Measurements from ENCODE around the gene WSCD1.

WSCD1 gene

DNA sequence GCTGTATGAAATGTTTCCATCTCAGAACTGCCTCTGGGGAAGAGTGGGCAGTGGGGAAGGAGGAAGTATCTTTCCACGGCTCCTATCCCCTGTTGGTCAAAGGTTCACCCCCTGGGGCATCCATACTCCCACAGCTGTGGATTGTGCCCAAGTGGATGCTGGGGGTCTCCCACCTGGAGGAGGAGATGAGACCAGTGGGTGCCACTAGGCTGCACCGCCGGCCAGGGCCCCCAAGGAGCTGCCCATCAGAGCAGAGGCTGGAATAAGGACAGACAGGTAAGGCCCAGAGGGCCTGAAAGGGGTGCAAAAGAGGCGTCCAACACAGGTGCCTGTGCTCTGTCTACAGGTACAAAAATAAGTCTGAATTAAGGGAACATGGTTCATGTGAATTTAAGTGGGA is 87.5 kb downstream of the WSCD1 start:
- Histone ChIP-seq H3K4me3 (ENCODE audit: low read length) (no peak overlapping the region), H3K36me3 (ENCODE audit: control insufficient read depth, insufficient read depth, low read length) (no peaks in the 10 kb centered on the region), H3K9ac (ENCODE audit: low read length) (no peak overlapping the region), H3K27me3 (ENCODE audit: control insufficient read depth, insufficient read depth, low read length) (peaks cover 5% of the 10 kb centered on the region), H3K9me3 (ENCODE audit: control insufficient read depth, low read length) (no peaks in the 10 kb centered on the region), H3K4me1 (ENCODE audit: control insufficient read depth, insufficient read depth, low read length) (no peaks in the 10 kb centered on the region)

DNA sequence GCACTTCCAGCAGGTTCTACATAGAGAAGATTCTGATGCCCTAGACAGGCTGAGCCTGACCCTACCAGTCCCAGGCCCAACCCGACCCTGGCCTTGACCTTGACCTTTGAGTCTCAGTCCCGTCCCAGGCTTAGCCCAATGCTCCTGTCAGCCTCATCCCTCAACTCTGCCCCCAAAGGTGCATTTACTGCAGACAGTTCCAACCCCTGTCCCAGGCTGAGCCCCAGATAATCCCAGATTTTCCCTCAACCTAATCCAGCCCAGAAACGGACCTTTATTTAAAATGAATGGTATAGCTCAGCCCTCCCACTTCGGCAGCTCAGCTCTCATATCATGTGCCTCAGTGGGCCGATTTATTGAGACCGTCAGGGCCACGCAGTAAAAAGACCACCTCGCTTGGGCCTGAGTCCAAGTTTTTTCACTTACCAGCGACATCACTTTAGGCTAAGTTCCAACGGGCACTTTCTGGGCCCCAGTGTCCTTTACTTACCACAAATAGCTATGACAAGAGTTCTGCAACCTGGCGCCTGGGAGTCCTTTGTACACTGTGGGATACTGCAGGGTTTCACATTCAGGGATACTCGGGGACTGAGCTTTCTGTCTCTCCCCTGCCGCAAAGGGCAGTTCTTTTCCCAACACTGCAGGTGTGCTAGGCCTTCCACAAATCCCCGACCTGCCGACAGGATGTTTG is 89.5 kb downstream of the WSCD1 start:
- no peaks in the 10 kb centered on the region for H3K36me3 ChIP-seq (ENCODE audit: control insufficient read depth, insufficient read depth, low read length)
- peaks cover 5% of the 10 kb centered on the region for H3K27me3 ChIP-seq (ENCODE audit: control insufficient read depth, insufficient read depth, low read length)
- no peaks in the 10 kb centered on the region for H3K9me3 ChIP-seq (ENCODE audit: control insufficient read depth, low read length)
- H3K9ac ChIP-seq (ENCODE audit: low read length): no peak overlapping the region
- H3K4me3 ChIP-seq (ENCODE audit: low read length): no peak overlapping the region
- H3K4me1 ChIP-seq (ENCODE audit: control insufficient read depth, insufficient read depth, low read length): no peaks in the 10 kb centered on the region

DNA sequence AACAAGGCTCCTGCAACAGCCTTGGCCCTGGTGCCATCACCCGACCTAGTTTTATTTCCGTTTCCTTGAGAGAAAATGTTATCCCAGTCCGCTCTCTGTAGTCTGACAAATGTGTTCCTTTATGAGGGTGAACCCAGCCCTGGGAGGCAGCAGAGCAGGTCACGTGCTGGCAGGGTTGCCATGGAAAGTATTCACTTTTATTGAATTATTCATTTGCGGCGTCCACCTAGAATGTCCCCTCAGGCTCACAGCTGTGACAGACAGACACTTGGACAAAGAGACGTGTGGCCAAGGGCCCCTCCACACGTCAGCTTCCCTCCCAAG is 90.0 kb downstream of the WSCD1 start:
- H3K36me3 ChIP-seq (ENCODE audit: control insufficient read depth, insufficient read depth, low read length): no peaks in the 10 kb centered on the region
- no peak overlapping the region for H3K4me3 ChIP-seq (ENCODE audit: low read length)
- peaks cover 5% of the 10 kb centered on the region for H3K27me3 ChIP-seq (ENCODE audit: control insufficient read depth, insufficient read depth, low read length)
- no peaks in the 10 kb centered on the region for H3K4me1 ChIP-seq (ENCODE audit: control insufficient read depth, insufficient read depth, low read length)
- no peaks in the 10 kb centered on the region for H3K9me3 ChIP-seq (ENCODE audit: control insufficient read depth, low read length)
- no peak overlapping the region for H3K9ac ChIP-seq (ENCODE audit: low read length)

DNA sequence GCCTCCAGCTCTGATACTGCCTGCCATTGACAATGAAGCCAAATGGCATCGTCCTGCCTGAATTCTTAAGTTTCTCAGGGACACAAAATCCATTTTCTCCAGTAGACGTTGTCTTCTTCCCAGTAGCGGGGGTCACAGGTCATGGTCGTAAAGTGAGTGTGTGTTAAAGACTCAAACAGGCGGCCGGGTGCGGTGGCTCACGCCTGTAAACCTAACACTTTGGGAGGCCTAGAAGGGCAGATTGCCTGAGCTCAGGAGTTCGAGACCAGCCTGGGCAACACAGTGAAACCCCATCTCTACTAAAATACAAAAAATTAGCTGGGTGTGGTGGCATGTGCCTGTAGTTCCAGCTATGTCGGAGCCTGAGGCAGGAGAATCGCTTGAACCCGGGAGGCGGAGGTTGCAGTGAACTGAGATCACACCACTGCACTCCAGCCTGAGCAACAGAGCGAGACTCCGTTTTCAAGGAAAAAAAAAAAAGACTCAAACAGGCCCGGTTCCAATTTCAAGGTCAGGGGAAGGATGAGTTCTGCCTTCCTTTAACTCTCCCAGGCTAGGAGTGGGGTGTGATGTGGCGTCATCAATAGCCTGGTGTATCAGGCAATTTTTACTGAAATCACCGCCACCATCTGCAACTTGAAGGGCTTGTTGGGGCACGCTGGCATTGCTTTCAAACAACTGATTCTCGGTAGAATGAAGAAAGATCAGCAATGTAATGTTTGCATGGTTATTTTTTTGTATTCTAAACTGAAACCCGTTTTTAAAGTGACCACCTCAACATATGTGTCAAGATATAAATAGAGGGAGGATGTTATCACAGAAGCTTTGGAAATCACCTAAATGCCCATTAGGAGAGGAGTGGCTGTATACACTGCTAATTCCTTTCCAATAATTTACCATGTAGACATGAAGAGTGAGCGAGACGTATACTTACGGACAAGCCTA is 91.0 kb downstream of the WSCD1 start:
- H3K4me3 ChIP-seq (ENCODE audit: low read length): no peak overlapping the region
- H3K9ac ChIP-seq (ENCODE audit: low read length): no peak overlapping the region
- H3K9me3 ChIP-seq (ENCODE audit: control insufficient read depth, low read length): no peaks in the 10 kb centered on the region
- no peaks in the 10 kb centered on the region for H3K4me1 ChIP-seq (ENCODE audit: control insufficient read depth, insufficient read depth, low read length)
- no peaks in the 10 kb centered on the region for H3K36me3 ChIP-seq (ENCODE audit: control insufficient read depth, insufficient read depth, low read length)
- peaks cover 5% of the 10 kb centered on the region for H3K27me3 ChIP-seq (ENCODE audit: control insufficient read depth, insufficient read depth, low read length)

DNA sequence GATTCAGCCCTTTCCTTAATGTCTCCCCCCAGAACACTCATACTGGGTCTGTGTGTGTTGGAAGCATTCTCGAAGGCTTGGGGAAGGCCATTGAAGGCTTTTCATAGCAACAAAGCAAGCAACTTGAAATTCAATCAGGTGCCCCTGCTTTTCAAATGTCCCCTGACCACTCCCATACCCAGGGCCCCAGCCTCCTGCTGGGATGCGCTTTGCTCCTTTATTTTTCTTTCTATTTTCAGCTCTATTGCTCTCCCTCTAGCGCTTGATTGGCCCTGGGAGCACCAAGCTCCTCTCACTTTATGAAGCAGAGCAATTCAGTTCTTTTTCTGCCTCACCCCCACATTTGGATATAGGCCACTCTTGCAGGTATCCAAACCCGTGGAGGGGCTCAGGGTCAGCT is 92.0 kb downstream of the WSCD1 start:
- Histone ChIP-seq H3K27me3 (ENCODE audit: control insufficient read depth, insufficient read depth, low read length) (peaks cover 5% of the 10 kb centered on the region), H3K4me1 (ENCODE audit: control insufficient read depth, insufficient read depth, low read length) (no peaks in the 10 kb centered on the region), H3K36me3 (ENCODE audit: control insufficient read depth, insufficient read depth, low read length) (no peaks in the 10 kb centered on the region), H3K4me3 (ENCODE audit: low read length) (no peak overlapping the region), H3K9ac (ENCODE audit: low read length) (no peak overlapping the region), H3K9me3 (ENCODE audit: control insufficient read depth, low read length) (no peaks in the 10 kb centered on the region)

DNA sequence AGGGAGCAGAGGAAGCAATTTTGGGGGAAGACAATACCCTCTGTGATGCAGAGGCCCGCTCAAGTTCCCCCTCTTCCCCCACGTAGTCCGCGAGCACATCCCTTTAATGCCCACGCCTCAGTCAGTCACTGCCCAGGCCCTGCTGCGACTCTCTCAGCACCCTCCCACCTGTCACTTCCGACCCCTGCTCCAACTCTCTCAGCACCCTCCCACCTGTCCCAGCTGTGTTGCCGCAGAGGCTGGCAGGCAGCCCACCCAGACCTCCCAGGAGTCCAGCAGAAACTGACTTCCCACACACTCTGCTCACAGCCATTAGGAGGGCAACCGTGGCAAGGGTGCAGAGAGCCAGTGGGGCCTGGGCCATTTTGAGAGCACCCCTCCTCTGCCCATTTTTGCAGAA is 92.7 kb downstream of the WSCD1 start:
- Histone ChIP-seq H3K4me3 (ENCODE audit: low read length) (no peak overlapping the region), H3K36me3 (ENCODE audit: control insufficient read depth, insufficient read depth, low read length) (no peaks in the 10 kb centered on the region), H3K4me1 (ENCODE audit: control insufficient read depth, insufficient read depth, low read length) (no peaks in the 10 kb centered on the region), H3K9me3 (ENCODE audit: control insufficient read depth, low read length) (no peaks in the 10 kb centered on the region), H3K27me3 (ENCODE audit: control insufficient read depth, insufficient read depth, low read length) (peaks cover 5% of the 10 kb centered on the region), H3K9ac (ENCODE audit: low read length) (no peak overlapping the region)

DNA sequence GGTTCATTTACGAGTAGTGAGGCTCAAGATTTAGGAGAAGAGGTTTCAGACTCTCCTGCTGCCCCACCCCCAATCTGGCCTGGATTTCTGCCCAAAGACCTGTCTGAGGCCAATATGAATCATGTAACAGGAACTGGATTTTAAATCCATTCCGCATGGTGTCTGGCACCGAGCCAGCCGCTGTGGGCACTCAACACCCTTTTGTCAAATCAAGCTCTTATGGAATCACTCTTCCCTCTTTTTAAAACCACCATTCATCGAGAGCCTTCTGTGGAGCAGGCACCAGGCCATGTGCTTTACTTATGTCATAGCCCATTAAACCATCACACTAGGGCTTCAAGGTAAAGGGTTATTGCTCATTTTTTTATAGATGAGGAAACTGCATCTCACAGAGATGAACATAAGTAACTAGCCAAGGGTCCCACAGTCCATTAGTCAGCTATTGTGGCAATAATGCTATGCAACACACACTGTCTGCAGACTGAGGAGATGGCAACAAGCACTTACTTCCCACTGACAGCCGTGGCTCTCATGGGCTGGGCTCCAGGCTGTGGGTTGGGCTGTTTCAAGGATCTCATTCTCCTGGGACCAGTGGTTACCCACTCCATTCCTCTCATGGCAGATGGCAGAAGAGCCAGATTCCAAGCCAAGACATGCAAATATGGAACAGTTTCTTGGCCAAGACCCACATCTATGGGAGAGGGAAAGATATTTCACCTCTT is 93.6 kb downstream of the WSCD1 start:
- H3K27me3 ChIP-seq (ENCODE audit: control insufficient read depth, insufficient read depth, low read length): peaks cover 5% of the 10 kb centered on the region
- H3K9ac ChIP-seq (ENCODE audit: low read length): no peak overlapping the region
- H3K4me1 ChIP-seq (ENCODE audit: control insufficient read depth, insufficient read depth, low read length): no peaks in the 10 kb centered on the region
- H3K4me3 ChIP-seq (ENCODE audit: low read length): no peak overlapping the region
- H3K36me3 ChIP-seq (ENCODE audit: control insufficient read depth, insufficient read depth, low read length): no peaks in the 10 kb centered on the region
- no peaks in the 10 kb centered on the region for H3K9me3 ChIP-seq (ENCODE audit: control insufficient read depth, low read length)

DNA sequence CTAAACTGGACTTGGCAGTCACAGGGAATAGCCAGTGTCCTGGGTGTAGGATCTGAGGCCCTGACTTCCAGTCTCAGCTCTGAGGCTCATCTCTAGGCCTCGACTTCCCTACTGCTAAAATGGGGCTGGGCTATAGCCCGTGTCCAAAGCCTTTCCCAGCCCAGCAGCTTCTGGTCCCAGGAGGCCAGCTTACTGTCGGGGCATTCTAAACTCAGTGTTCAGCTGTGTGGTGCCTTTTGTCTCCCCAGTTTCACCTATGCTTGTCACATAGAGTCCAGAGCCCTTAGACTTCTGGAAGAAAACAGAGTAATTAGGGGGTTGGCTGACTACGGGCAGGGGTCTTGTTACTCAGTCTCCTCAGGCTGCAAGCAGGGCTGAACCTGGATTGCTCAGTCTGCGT is 94.8 kb downstream of the WSCD1 start:
- no peak overlapping the region for H3K4me3 ChIP-seq (ENCODE audit: low read length)
- no peaks in the 10 kb centered on the region for H3K36me3 ChIP-seq (ENCODE audit: control insufficient read depth, insufficient read depth, low read length)
- H3K9me3 ChIP-seq (ENCODE audit: control insufficient read depth, low read length): no peaks in the 10 kb centered on the region
- no peak overlapping the region for H3K9ac ChIP-seq (ENCODE audit: low read length)
- H3K27me3 ChIP-seq (ENCODE audit: control insufficient read depth, insufficient read depth, low read length): peaks cover 2% of the 10 kb centered on the region
- no peaks in the 10 kb centered on the region for H3K4me1 ChIP-seq (ENCODE audit: control insufficient read depth, insufficient read depth, low read length)

DNA sequence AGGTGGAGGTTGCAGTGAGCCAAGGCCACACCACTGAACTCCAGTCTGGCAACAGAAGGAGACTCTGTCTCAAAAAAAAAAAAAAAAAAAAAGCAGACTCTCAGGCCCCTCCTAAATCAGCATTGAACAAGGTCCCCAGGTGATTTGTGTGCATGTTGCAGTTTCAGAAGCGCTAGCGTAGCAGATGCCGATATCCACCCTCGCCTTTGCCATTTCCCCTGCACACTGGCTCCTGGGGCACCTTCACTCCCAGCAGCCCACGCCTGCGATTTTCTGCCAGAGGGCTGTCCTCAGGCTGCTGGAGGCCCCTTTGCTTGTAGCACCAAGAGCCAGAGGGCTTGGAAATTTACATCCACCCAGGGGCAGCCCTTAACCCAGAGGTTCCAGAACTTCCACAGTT is 95.6 kb downstream of the WSCD1 start:
- Histone ChIP-seq H3K4me3 (ENCODE audit: low read length) (no peak overlapping the region), H3K27me3 (ENCODE audit: control insufficient read depth, insufficient read depth, low read length) (no peaks in the 10 kb centered on the region), H3K4me1 (ENCODE audit: control insufficient read depth, insufficient read depth, low read length) (no peaks in the 10 kb centered on the region), H3K36me3 (ENCODE audit: control insufficient read depth, insufficient read depth, low read length) (no peaks in the 10 kb centered on the region), H3K9ac (ENCODE audit: low read length) (no peak overlapping the region), H3K9me3 (ENCODE audit: control insufficient read depth, low read length) (no peaks in the 10 kb centered on the region)

DNA sequence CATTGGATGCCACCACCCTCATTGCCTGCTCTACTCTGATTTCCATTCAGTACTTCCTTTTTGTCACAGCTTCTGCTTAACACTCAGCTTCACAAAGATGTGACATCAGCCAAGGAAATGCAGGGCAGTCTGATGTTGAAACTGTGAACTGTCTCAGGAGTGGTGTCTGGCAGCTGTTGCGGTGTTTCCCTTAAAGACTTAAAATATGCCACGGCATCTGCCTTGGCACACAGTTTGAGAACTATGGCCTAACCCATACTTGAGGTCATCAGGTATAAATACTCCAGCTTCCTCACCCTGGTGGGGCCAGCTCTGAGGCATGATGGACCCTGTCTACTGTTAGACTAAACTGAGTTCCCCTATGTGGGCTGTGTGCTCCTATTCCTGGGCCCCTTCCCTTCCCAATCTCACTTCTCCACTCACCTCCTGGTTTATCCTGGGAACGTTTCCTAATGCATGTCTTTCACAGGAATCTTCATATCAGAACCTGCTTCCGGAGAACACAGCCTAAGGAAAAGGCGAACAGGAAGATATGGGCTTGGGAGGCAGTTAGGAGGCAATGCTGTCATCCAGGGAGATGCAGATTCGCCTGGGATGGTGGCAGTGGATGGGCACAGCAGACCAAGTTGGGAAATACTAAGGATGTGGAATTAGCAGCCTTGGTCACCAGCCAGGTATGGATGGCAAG is 96.5 kb downstream of the WSCD1 start:
- Histone ChIP-seq H3K9ac (ENCODE audit: low read length) (no peak overlapping the region), H3K4me3 (ENCODE audit: low read length) (no peak overlapping the region), H3K36me3 (ENCODE audit: control insufficient read depth, insufficient read depth, low read length) (no peaks in the 10 kb centered on the region), H3K9me3 (ENCODE audit: control insufficient read depth, low read length) (no peaks in the 10 kb centered on the region), H3K27me3 (ENCODE audit: control insufficient read depth, insufficient read depth, low read length) (no peaks in the 10 kb centered on the region), H3K4me1 (ENCODE audit: control insufficient read depth, insufficient read depth, low read length) (no peaks in the 10 kb centered on the region)

DNA sequence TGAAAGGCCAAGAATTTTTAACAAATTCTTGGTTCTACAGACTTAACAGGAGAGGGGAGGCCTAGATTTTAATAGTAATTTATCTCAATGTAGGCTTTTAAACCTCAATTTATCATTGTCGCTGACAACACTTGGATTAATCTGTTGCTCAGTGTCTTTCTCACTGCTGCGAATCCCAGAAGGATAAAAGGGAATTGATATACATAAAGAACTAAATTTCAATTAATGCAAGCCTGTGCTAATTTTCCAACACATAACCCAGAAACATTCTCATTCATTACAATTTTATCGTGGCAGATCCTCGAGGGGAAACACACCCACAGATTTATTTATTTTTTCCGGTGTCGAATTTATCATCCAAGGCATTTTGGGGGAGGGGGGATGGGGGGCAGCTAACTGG is 98.1 kb downstream of the WSCD1 start:
- H3K9me3 ChIP-seq (ENCODE audit: control insufficient read depth, low read length): no peaks in the 10 kb centered on the region
- no peaks in the 10 kb centered on the region for H3K4me1 ChIP-seq (ENCODE audit: control insufficient read depth, insufficient read depth, low read length)
- H3K27me3 ChIP-seq (ENCODE audit: control insufficient read depth, insufficient read depth, low read length): no peaks in the 10 kb centered on the region
- no peak overlapping the region for H3K4me3 ChIP-seq (ENCODE audit: low read length)
- no peaks in the 10 kb centered on the region for H3K36me3 ChIP-seq (ENCODE audit: control insufficient read depth, insufficient read depth, low read length)
- H3K9ac ChIP-seq (ENCODE audit: low read length): no peak overlapping the region

DNA sequence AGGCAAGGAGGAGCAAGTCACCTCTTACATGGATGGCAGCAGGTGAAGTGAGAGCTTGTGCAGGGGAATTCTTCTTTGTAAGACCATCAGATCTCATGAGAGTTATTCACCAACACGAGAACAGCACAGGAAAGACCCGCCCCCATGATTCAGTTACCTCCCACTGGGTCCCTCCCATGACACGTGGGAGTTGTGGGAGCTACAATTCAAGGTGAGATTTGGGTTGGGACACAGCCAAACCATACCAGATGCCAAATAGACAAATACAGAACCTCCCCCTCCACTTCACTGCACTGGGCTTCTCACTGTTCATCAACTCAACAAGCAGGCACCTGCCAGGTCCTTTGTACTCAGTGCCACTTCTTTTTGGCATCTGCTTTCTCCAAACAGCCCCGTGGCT is 100.2 kb downstream of the WSCD1 start:
- Histone ChIP-seq H3K4me1 (ENCODE audit: control insufficient read depth, insufficient read depth, low read length) (no peaks in the 10 kb centered on the region), H3K27me3 (ENCODE audit: control insufficient read depth, insufficient read depth, low read length) (no peaks in the 10 kb centered on the region), H3K4me3 (ENCODE audit: low read length) (no peak overlapping the region), H3K9me3 (ENCODE audit: control insufficient read depth, low read length) (no peaks in the 10 kb centered on the region), H3K9ac (ENCODE audit: low read length) (no peak overlapping the region), H3K36me3 (ENCODE audit: control insufficient read depth, insufficient read depth, low read length) (no peaks in the 10 kb centered on the region)

Data from mucosa of stomach (tissue), 1 donor.